HepG2 (cell line): ENCODE data around the gene PHLPP2. TPM values are rescaled to one million over a fixed set of nuclear protein-coding genes. Genes with fewer than 3 reads are reported as not detected.

Experiments used
- ARHGAP35 ChIP-seq: sonication (generic); formaldehyde crosslinking; IDR thresholded peaks from 2 replicates; pipeline ENCODE4 v1.9.0; 2022; ENCODE audit warnings: mild to moderate bottlenecking, inconsistent platforms, moderate library complexity, missing genetic modification reagents, borderline replicate concordance
- ESRRA ChIP-seq: sonication (generic); formaldehyde crosslinking; IDR thresholded peaks from 2 replicates; pipeline ENCODE4 v1.5.1; 2020; ENCODE audit warnings: mild to moderate bottlenecking, low read depth, missing genetic modification reagents
- HNRNPLL ChIP-seq: fragments of 200-400 bp; formaldehyde crosslinking; IDR thresholded peaks from 2 replicates; pipeline ENCODE4 v1.6.1; 2017; ENCODE audit warnings: mild to moderate bottlenecking, low read depth, low read length; ENCODE audit not compliant: poor library complexity, severe bottlenecking
- HOXA9 ChIP-seq: sonication (generic); formaldehyde crosslinking; IDR thresholded peaks from 2 replicates; pipeline ENCODE4 v1.8.1; 2022; ENCODE audit warnings: missing genetic modification reagents, mild to moderate bottlenecking, moderate library complexity, borderline replicate concordance
- KDM3A ChIP-seq: IDR thresholded peaks from 2 replicates; pipeline ENCODE4 v1.6.1; 2018; ENCODE audit warnings: low read depth, missing compliant biosample characterization
- PHF8 ChIP-seq: sonication (generic); formaldehyde crosslinking; IDR thresholded peaks from 2 replicates; pipeline ENCODE4 v1.5.0; 2020; ENCODE audit warnings: missing genetic modification reagents
- RAD51 ChIP-seq: fragments of 450-650 bp; IDR thresholded peaks from 2 replicates; pipeline ENCODE4 v1.6.1; 2016; ENCODE audit warnings: borderline replicate concordance
- RBM39 ChIP-seq: fragments of 200-400 bp; formaldehyde crosslinking; IDR thresholded peaks from one replicate; pipeline ENCODE4 v1.6.1; 2018; ENCODE audit warnings: antibody characterized with exemption, mild to moderate bottlenecking, low read depth, low read length; ENCODE audit not compliant: poor library complexity, severe bottlenecking
- ZBTB7B ChIP-seq: sonication (generic); formaldehyde crosslinking; IDR thresholded peaks from 2 replicates; pipeline ENCODE4 v1.4.0; 2020; ENCODE audit warnings: missing genetic modification reagents
- ZFY ChIP-seq: sonication (generic); formaldehyde crosslinking; IDR thresholded peaks from 2 replicates; pipeline ENCODE4 v1.4.0; 2020; ENCODE audit warnings: missing genetic modification reagents
- ZNF274 ChIP-seq: sonication (generic); formaldehyde crosslinking; IDR thresholded peaks from 2 replicates; pipeline ENCODE4 v1.5.1; 2020; ENCODE audit warnings: mild to moderate bottlenecking, missing genetic modification reagents
- ZNF468 ChIP-seq: sonication (generic); formaldehyde crosslinking; IDR thresholded peaks from 2 replicates; pipeline ENCODE4 v1.8.0; 2022; ENCODE audit warnings: mild to moderate bottlenecking, moderate library complexity, missing genetic modification reagents
- ZNF772 ChIP-seq: sonication (generic); formaldehyde crosslinking; IDR thresholded peaks from 2 replicates; pipeline ENCODE4 v1.5.0; 2020; ENCODE audit warnings: mild to moderate bottlenecking, missing genetic modification reagents
- polyA plus RNA-seq, 8 experiments: library from polyadenylated mRNA; depleted of rRNA in 3 of 8; stranded (reverse) in 7 of 8; unstranded in 1 of 8; fragments of >200 nt; fragmentation: Illumina TruSeq in 4 of 8; extraction: Trizol in 4 of 8; gene quantifications; 2 replicates each; pipeline versions ENCODE4 v1.2.1 to v1.2.3, GENCODE V29; 2011 to 2016; ENCODE audit warnings: low read depth in 4 of 8, missing spikeins in 1 of 8, mixed read lengths in 1 of 8; ENCODE audit not compliant: insufficient read depth in 1 of 8
- total RNA-seq, 5 experiments: library from RNA; depleted of rRNA; stranded (reverse); fragments of >200 nt; fragmentation: Illumina TruSeq; extraction: Trizol; gene quantifications; 2 replicates each; pipeline ENCODE4 v1.2.3, GENCODE V29; 2016; ENCODE audit warnings: low read depth in 1 of 5
- TF ChIP-seq, protein P1 (sequence below): sonication (generic); formaldehyde crosslinking; IDR thresholded peaks from 2 replicates; pipeline ENCODE4 v1.4.0; 2020; ENCODE audit warnings: low read depth, mild to moderate bottlenecking, missing genetic modification reagents
- TF ChIP-seq, protein P2 (sequence below): sonication (generic); formaldehyde crosslinking; IDR thresholded peaks from 2 replicates; pipeline ENCODE4 v1.5.0; 2020; ENCODE audit warnings: missing genetic modification reagents
- TF ChIP-seq, protein P3 (sequence below): sonication (generic); formaldehyde crosslinking; IDR thresholded peaks from 2 replicates; pipeline ENCODE4 v1.4.0; 2020; ENCODE audit warnings: missing genetic modification reagents
- TF ChIP-seq, protein P4 (sequence below): sonication (generic); formaldehyde crosslinking; IDR thresholded peaks from 2 replicates; pipeline ENCODE4 v1.8.1; 2022; ENCODE audit warnings: mild to moderate bottlenecking, missing genetic modification reagents
- TF ChIP-seq, protein P5 (sequence below): sonication (generic); formaldehyde crosslinking; IDR thresholded peaks from 2 replicates; pipeline ENCODE4 v1.4.0; 2020; ENCODE audit warnings: missing genetic modification reagents
- TF ChIP-seq, protein P6 (sequence below): sonication (generic); formaldehyde crosslinking; IDR thresholded peaks from 2 replicates; pipeline ENCODE4 v1.5.0; 2020; ENCODE audit warnings: missing genetic modification reagents

Gene PHLPP2
- total and polyA plus RNA-seq, 2 of the 13 experiments (the other 11 are each of a cell fraction or from before 2014, with no cell fraction given) = 8.9 TPM

DNA sequence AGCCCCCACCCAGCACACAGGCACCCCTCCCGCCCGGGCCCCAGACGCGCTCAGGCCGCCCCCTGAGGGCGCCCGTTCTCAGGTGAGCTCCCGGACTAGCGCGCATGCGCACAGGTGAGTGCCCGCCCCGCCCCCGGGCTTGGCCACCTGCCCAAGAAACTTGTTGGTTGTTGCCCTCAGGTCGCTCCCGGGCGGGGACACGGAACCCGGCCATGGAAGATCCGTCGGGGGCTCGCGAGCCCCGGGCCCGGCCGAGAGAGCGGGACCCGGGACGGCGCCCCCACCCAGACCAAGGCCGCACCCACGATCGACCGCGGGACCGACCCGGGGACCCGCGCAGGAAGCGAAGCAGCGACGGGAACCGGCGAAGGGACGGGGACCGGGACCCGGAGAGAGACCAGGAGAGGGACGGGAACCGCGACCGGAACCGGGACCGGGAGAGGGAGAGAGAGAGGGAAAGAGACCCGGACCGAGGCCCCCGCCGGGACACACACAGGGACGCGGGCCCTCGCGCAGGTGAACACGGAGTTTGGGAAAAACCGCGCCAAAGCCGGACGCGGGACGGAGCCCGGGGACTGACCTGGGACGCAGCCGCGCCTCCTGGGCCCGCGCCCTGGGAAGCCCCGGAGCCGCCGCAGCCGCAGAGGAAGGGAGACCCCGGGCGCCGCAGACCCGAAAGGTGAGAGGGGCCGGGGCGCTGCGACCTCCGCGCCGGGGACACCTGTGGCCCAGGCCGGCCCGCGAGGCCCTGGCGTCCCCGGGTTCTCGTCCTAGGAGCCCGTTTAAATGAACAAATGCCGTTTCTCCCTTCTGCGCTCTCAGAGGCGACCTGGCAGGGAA lies 98.3 kb downstream of the PHLPP2 start, which contains the start of gene MARVELD3 (continued):
- TF ChIP-seq, protein P1, sequence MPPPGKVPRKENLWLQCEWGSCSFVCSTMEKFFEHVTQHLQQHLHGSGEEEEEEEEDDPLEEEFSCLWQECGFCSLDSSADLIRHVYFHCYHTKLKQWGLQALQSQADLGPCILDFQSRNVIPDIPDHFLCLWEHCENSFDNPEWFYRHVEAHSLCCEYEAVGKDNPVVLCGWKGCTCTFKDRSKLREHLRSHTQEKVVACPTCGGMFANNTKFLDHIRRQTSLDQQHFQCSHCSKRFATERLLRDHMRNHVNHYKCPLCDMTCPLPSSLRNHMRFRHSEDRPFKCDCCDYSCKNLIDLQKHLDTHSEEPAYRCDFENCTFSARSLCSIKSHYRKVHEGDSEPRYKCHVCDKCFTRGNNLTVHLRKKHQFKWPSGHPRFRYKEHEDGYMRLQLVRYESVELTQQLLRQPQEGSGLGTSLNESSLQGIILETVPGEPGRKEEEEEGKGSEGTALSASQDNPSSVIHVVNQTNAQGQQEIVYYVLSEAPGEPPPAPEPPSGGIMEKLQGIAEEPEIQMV (CRISPR knock-in tag) = peak; percentile 62
- peak; percentile 84 for TF ChIP-seq PHF8
- peak; percentile 37 for TF ChIP-seq HNRNPLL
- TF ChIP-seq, protein P2, sequence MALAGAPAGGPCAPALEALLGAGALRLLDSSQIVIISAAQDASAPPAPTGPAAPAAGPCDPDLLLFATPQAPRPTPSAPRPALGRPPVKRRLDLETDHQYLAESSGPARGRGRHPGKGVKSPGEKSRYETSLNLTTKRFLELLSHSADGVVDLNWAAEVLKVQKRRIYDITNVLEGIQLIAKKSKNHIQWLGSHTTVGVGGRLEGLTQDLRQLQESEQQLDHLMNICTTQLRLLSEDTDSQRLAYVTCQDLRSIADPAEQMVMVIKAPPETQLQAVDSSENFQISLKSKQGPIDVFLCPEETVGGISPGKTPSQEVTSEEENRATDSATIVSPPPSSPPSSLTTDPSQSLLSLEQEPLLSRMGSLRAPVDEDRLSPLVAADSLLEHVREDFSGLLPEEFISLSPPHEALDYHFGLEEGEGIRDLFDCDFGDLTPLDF = peak; percentile 33; the same call in 1 of the 2 replicates
- 0 out of 2 replicates have a peak, but pooled peaks have one; percentile 39 for TF ChIP-seq ESRRA (CRISPR knock-in tag)
- no peak for TF ChIP-seq ZNF772 (CRISPR knock-in tag)
- TF ChIP-seq, protein P3, sequence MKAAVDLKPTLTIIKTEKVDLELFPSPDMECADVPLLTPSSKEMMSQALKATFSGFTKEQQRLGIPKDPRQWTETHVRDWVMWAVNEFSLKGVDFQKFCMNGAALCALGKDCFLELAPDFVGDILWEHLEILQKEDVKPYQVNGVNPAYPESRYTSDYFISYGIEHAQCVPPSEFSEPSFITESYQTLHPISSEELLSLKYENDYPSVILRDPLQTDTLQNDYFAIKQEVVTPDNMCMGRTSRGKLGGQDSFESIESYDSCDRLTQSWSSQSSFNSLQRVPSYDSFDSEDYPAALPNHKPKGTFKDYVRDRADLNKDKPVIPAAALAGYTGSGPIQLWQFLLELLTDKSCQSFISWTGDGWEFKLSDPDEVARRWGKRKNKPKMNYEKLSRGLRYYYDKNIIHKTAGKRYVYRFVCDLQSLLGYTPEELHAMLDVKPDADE (CRISPR knock-in tag) = no peak
- TF ChIP-seq ZFY (CRISPR knock-in tag) = peak; percentile 73
- TF ChIP-seq, protein P4, sequence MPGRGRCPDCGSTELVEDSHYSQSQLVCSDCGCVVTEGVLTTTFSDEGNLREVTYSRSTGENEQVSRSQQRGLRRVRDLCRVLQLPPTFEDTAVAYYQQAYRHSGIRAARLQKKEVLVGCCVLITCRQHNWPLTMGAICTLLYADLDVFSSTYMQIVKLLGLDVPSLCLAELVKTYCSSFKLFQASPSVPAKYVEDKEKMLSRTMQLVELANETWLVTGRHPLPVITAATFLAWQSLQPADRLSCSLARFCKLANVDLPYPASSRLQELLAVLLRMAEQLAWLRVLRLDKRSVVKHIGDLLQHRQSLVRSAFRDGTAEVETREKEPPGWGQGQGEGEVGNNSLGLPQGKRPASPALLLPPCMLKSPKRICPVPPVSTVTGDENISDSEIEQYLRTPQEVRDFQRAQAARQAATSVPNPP (CRISPR knock-in tag) = 0 out of 2 replicates have a peak, but pooled peaks have one; percentile 35
- peak; percentile 70 for TF ChIP-seq ZNF274 (CRISPR knock-in tag)
- peak; percentile 71 for TF ChIP-seq ZBTB7B
- TF ChIP-seq, protein P5, sequence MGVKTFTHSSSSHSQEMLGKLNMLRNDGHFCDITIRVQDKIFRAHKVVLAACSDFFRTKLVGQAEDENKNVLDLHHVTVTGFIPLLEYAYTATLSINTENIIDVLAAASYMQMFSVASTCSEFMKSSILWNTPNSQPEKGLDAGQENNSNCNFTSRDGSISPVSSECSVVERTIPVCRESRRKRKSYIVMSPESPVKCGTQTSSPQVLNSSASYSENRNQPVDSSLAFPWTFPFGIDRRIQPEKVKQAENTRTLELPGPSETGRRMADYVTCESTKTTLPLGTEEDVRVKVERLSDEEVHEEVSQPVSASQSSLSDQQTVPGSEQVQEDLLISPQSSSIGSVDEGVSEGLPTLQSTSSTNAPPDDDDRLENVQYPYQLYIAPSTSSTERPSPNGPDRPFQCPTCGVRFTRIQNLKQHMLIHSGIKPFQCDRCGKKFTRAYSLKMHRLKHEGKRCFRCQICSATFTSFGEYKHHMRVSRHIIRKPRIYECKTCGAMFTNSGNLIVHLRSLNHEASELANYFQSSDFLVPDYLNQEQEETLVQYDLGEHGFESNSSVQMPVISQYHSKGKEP = no peak
- no peak for TF ChIP-seq RAD51
- peak; percentile 24 for TF ChIP-seq RBM39
- TF ChIP-seq KDM3A = 0 out of 2 replicates have a peak, but pooled peaks have one; percentile 47
- TF ChIP-seq ARHGAP35 (CRISPR knock-in tag) = peak; percentile 73; the same call in 1 of the 2 replicates
- TF ChIP-seq, protein P6, sequence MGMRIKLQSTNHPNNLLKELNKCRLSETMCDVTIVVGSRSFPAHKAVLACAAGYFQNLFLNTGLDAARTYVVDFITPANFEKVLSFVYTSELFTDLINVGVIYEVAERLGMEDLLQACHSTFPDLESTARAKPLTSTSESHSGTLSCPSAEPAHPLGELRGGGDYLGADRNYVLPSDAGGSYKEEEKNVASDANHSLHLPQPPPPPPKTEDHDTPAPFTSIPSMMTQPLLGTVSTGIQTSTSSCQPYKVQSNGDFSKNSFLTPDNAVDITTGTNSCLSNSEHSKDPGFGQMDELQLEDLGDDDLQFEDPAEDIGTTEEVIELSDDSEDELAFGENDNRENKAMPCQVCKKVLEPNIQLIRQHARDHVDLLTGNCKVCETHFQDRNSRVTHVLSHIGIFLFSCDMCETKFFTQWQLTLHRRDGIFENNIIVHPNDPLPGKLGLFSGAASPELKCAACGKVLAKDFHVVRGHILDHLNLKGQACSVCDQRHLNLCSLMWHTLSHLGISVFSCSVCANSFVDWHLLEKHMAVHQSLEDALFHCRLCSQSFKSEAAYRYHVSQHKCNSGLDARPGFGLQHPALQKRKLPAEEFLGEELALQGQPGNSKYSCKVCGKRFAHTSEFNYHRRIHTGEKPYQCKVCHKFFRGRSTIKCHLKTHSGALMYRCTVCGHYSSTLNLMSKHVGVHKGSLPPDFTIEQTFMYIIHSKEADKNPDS = no peak; the same call in 1 of the 2 replicates
- TF ChIP-seq ZNF468 (CRISPR knock-in tag) = peak; percentile 75; the same call in 1 of the 2 replicates
- TF ChIP-seq HOXA9 (CRISPR knock-in tag) = no peak
